Liver (tissue), 3 donors: ENCODE measurements around the gene SESN1.

Experiments
- FOXA2 ChIP-seq: IDR thresholded peaks from 2 replicates; pipeline ENCODE4 v1.6.1; 2016; ENCODE audit warnings: antibody characterized with exemption
- HNF4A ChIP-seq, 2 donors: conservative IDR thresholded peaks; 2 replicates each; pipeline ENCODE4 v1.6.1; 2016; ENCODE audit warnings: antibody characterized with exemption in 2 of 2, mild to moderate bottlenecking in 2 of 2
- JUND ChIP-seq, 2 donors: IDR thresholded peaks; 2 replicates each; pipeline ENCODE4 v1.6.1; 2016; ENCODE audit warnings: antibody characterized with exemption in 2 of 2
- MAX ChIP-seq: IDR thresholded peaks from 2 replicates; pipeline ENCODE4 v1.6.1; 2016; ENCODE audit warnings: antibody characterized with exemption
- NR2F2 ChIP-seq: IDR thresholded peaks from 2 replicates; pipeline ENCODE4 v1.6.1; 2016; ENCODE audit warnings: antibody characterized with exemption
- RAD21 ChIP-seq, 2 donors: IDR thresholded peaks; 2 replicates each; pipeline ENCODE4 v1.6.1; 2016; ENCODE audit warnings: antibody characterized with exemption in 2 of 2, mild to moderate bottlenecking in 2 of 2
- RXRA ChIP-seq, 2 donors: IDR thresholded peaks; 2 replicates each; pipeline ENCODE4 v1.6.1; 2017 to 2018; ENCODE audit warnings: antibody characterized with exemption in 2 of 2, mild to moderate bottlenecking in 1 of 2
- SP1 ChIP-seq: IDR thresholded peaks from 2 replicates; pipeline ENCODE4 v1.6.1; 2018; ENCODE audit warnings: antibody characterized with exemption, mild to moderate bottlenecking
- TAF1 ChIP-seq: conservative IDR thresholded peaks from 2 replicates; pipeline ENCODE4 v1.6.1; 2016; ENCODE audit warnings: antibody characterized with exemption, mild to moderate bottlenecking
- YY1 ChIP-seq: IDR thresholded peaks from 2 replicates; pipeline ENCODE4 v1.6.1; 2016; ENCODE audit warnings: antibody characterized with exemption, mild to moderate bottlenecking
- TF ChIP-seq, protein P1 (sequence below): fragments of 150-350 bp; IDR thresholded peaks from 2 replicates; pipeline ENCODE4 v1.5.1; 2017; ENCODE audit warnings: improper control_type of control experiment, low read depth, low read length; ENCODE audit not compliant: missing input control
- TF ChIP-seq, protein P2 (sequence below): IDR thresholded peaks from 2 replicates; pipeline ENCODE4 v1.6.1; 2016; ENCODE audit warnings: antibody characterized with exemption, mild to moderate bottlenecking
- donor health status: healthy.
- donor health status: healthy.

- TF ChIP-seq, protein P1, sequence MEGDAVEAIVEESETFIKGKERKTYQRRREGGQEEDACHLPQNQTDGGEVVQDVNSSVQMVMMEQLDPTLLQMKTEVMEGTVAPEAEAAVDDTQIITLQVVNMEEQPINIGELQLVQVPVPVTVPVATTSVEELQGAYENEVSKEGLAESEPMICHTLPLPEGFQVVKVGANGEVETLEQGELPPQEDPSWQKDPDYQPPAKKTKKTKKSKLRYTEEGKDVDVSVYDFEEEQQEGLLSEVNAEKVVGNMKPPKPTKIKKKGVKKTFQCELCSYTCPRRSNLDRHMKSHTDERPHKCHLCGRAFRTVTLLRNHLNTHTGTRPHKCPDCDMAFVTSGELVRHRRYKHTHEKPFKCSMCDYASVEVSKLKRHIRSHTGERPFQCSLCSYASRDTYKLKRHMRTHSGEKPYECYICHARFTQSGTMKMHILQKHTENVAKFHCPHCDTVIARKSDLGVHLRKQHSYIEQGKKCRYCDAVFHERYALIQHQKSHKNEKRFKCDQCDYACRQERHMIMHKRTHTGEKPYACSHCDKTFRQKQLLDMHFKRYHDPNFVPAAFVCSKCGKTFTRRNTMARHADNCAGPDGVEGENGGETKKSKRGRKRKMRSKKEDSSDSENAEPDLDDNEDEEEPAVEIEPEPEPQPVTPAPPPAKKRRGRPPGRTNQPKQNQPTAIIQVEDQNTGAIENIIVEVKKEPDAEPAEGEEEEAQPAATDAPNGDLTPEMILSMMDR: no peak
- TF ChIP-seq TAF1: no peak
- no peak for TF ChIP-seq RAD21 (IDR thresholded peaks at IDR 0.05)
- no peak for TF ChIP-seq MAX
- no peak for TF ChIP-seq HNF4A (conservative IDR thresholded peaks at IDR 0.05)
- TF ChIP-seq RXRA (IDR thresholded peaks at IDR 0.05): no peak
- TF ChIP-seq FOXA2: no peak
- TF ChIP-seq, protein P2, sequence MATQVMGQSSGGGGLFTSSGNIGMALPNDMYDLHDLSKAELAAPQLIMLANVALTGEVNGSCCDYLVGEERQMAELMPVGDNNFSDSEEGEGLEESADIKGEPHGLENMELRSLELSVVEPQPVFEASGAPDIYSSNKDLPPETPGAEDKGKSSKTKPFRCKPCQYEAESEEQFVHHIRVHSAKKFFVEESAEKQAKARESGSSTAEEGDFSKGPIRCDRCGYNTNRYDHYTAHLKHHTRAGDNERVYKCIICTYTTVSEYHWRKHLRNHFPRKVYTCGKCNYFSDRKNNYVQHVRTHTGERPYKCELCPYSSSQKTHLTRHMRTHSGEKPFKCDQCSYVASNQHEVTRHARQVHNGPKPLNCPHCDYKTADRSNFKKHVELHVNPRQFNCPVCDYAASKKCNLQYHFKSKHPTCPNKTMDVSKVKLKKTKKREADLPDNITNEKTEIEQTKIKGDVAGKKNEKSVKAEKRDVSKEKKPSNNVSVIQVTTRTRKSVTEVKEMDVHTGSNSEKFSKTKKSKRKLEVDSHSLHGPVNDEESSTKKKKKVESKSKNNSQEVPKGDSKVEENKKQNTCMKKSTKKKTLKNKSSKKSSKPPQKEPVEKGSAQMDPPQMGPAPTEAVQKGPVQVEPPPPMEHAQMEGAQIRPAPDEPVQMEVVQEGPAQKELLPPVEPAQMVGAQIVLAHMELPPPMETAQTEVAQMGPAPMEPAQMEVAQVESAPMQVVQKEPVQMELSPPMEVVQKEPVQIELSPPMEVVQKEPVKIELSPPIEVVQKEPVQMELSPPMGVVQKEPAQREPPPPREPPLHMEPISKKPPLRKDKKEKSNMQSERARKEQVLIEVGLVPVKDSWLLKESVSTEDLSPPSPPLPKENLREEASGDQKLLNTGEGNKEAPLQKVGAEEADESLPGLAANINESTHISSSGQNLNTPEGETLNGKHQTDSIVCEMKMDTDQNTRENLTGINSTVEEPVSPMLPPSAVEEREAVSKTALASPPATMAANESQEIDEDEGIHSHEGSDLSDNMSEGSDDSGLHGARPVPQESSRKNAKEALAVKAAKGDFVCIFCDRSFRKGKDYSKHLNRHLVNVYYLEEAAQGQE: no peak
- no peak for TF ChIP-seq JUND (IDR thresholded peaks at IDR 0.05)
- TF ChIP-seq SP1: no peak
- TF ChIP-seq NR2F2: no peak
- TF ChIP-seq YY1: no peak
These were observed 146.4 kb downstream of the SESN1 start for GRCh38 chr6:108948181-108948661.
